SH-SY5Y (cell line): ENCODE results near the gene BLOC1S4.

Source experiments
- GATA2 ChIP-seq: IDR thresholded peaks from 2 replicates; pipeline ENCODE4 v1.6.1; 2011; ENCODE audit warnings: mild to moderate bottlenecking, low read depth, low read length
- GATA3 ChIP-seq: IDR thresholded peaks from 2 replicates; pipeline ENCODE4 v1.6.1; 2011; ENCODE audit warnings: low read depth, mild to moderate bottlenecking, low read length, moderate library complexity

DNA sequence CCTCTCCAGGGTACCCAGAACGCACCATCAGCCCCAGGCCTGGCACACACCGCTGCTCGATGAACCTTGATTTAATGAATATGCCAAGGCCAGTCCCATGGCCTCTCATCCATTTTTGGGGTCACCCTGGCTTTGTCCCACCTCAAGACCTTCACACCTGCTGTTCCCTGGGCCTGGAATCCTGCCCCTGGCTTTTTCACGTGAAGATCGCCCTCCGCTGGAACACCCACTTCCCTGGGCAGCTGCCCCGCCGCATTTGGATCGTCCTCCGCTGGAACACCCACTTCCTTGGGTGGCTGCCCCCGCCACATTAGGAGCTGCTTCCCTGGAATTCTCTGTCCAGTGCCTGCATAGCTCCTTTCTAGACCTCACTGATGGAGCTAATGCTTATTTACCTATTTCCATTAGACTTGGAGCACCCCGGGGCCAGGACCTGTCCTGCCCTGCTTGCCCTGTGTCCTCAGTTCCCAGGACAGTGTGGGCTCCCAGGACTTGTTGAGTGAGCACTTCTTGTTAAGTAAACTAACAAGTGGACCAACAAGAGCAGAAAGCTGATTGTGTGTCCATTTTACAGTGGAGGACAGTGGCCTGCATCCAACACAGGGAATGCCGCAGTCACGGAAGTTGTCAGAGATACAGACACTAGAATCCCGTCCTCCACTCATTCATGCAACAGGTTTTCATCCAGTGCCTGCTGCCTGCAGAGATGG is 12.5 kb downstream of the BLOC1S4 start:
- TF ChIP-seq GATA2 (no peak), GATA3 (no peak)
